KG1 (cell line): Measurements from ENCODE around the gene ANKH.

ENCODE experiments used
- DNase-seq: peaks from one replicate; lab custom pipeline; 2025; lab: John Stamatoyannopoulos, UW

Gene ANKH

GRCh38 chr5:14790911-14791310, 80.7 kb downstream of the ANKH start:
- no peak for DNase-seq

DNA sequence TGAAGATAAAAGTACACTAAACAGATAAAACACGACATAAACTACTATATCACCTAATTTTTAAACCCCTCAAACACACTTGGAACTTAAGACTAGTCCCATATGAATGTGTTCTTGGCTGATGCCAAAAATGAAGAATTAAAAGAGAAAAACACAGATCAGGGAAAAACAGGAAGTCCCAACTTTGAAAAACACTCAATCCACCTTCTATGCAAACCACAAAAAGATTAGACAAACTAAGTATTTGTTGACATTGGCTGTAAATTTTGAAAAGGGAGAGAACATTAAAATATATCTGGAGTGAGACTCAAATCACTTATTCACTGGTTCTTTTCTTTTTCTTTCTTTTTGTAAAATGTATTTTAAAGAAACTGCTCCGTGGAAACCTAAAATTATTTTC, 81.4 kb downstream of the ANKH start:
- no peak for DNase-seq

GRCh38 chr5:14787801-14788579, 83.6 kb downstream of the ANKH start:
- DNase-seq, result no peak

DNA sequence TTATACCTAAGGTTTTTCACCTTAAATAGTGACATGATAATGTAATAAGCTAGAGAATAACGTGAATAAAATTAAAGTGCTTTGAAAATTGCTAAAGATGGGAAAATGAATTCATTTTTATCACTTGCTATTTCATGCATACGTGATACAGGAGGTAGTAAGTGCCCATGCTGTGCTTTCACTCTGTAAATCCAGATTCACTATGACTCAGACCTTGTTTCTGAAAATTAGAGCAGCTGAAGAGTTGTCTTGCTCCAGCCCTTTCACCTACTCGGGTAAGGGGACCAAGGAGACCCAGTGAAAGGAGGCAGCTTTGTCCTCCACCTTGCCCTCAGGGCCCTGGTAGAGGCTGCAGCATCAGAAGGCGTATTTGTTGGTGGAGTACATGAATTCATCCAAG, 87.9 kb downstream of the ANKH start:
- no peak for DNase-seq

- no peak for DNase-seq
Measured at GRCh38 chr5:14782591-14782990, 89.0 kb downstream of the ANKH start.

- no peak for DNase-seq
Measured at GRCh38 chr5:14781106-14781505, 90.5 kb downstream of the ANKH start.

GRCh38 chr5:14779975-14780374, 91.6 kb downstream of the ANKH start:
- DNase-seq, result no peak

DNA sequence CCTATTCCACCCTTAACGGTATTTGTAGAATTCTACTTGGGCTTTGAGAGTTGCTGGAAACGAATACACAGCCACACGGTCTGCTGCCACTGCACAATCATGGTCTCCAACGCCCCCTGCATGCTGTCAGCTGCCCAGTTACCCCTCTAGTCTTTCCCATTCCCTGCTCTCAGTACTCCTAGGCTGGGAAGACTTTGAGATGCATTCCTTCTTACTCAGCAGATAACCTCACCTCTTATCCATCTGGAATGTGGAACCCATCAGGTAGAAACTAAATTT, 92.8 kb downstream of the ANKH start:
- DNase-seq, result no peak

- DNase-seq, result no peak
Measured at GRCh38 chr5:14777932-14778791, 93.4 kb downstream of the ANKH start.

GRCh38 chr5:14777187-14777586, 94.4 kb downstream of the ANKH start:
- DNase-seq, result no peak

- DNase-seq, result no peak
Measured at GRCh38 chr5:14776602-14777001, 95.0 kb downstream of the ANKH start.

DNA sequence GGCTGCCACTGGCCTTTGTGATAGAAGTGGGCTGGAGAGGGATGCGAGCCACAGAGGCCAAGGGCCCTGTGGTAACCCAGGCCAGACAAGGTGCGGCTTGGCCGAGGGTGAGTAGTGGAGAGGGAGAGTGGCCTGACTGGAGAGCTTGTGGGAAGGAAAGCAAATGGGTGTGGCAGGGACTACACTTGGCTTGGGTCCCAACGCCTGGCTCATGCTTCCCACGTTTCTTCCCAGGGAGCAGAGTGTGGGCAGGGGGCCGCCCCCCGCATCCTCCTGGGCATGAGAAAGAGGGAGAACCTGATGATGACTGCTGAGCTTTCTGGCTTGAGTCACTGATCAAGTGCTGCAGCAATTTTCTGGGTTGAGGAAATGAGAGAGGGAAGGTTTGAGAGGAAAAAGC, 95.7 kb downstream of the ANKH start:
- no peak for DNase-seq

DNA sequence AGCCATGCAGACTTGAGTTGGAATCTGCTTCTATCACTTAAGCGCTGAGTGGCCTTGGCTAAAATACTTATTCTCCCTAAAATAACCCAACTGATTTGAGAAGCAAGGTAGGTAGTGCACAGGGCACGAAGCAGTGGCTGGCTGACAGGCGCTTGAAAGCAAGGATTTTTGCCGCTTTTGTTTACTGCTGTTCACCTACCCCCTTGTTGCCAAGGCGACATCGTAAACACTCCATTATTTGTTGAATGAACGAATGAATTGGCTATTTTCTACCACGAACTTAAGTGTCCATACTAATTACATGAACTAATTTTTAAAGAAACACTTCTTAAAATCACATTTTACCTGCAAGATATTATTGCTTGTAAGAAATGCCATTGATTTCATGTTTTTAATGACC, 98.0 kb downstream of the ANKH start:
- DNase-seq, result no peak

DNA sequence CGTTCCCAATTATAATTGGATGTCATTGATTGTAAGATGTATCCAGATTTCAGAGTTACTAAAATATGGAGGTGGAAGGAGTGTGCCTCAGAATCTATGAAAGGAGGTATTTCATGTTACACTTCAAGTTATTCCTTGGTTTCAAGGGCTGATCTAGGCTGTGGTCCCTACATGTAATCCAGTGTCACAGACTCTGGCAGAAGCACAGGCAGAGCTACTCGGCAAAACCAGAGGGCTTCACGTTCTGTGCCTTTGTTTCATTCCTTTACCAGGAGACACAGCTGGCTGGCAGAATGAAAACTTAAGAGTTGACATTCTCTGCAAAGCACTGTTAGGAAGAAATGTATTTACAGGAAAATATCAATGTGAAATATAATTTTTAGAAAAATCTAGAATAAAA, 99.6 kb downstream of the ANKH start:
- no peak for DNase-seq

GRCh38 chr5:14771189-14771588, 100.4 kb downstream of the ANKH start:
- DNase-seq, result no peak

- DNase-seq, result no peak
Measured at GRCh38 chr5:14768508-14769365, 102.8 kb downstream of the ANKH start.

- no peak for DNase-seq
Measured at GRCh38 chr5:14767735-14768507, 103.7 kb downstream of the ANKH start.

GRCh38 chr5:14767053-14767452, 104.5 kb downstream of the ANKH start:
- no peak for DNase-seq

DNA sequence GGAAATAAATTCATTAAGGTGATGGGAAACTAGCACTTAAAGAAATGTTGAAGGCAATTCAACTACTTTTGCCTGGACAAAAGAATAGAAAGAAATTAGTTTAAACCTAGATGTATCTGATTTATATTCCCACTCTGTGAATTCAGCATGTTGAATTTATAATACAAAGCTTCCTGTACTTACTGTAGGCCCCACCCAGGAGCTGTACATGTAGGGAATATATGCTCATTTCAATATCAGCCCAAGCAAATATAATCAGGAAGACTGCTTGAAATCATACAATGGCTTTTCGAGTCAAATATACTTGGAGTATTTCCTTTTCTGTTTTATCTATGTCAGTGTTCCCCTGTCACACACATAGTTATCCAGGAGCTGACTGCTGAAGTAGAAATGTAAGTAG, 105.0 kb downstream of the ANKH start:
- DNase-seq, result no peak

DNA sequence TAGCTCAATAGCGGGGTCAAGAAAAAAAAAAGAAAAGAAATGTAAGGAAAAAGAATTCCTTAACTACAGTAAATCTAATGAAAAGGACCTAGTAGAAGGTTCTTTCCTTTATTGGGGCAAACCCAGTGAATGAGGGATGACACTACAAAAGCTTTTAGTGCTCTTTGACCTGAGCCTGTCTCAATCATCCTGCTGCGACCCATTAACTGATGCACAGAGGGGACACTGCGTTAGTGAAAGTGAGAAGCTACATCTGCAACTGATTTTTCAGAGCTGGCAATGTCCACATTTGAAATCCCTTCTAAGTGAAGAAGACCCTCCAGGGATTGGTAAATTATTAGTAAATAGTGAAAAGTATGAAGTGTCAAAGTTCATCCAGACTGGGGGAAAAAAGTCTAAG, 106.0 kb downstream of the ANKH start:
- no peak for DNase-seq

- DNase-seq, result no peak
Measured at GRCh38 chr5:14762549-14763216, 108.9 kb downstream of the ANKH start.
